Stimulated activated CD4-positive, alpha-beta T cell treated with anti-CD3 and anti-CD28 coated beads, Interleukin-4, amount 100 ng/mL, for 48 hours (primary cell): ENCODE data around the gene GSX2.
"Not testable (repeated sequence)": the region's sequence is repeated elsewhere in the genome, so short reads cannot be mapped to it uniquely, and the experiment has no call there.

ENCODE experiments used
- DNase-seq, 2 donors: peaks; one replicate each; pipeline ENCODE4 v3.0.0-alpha.2; 2020; ENCODE audit warnings: low read depth in 2 of 2

The GSX2 gene

DNA sequence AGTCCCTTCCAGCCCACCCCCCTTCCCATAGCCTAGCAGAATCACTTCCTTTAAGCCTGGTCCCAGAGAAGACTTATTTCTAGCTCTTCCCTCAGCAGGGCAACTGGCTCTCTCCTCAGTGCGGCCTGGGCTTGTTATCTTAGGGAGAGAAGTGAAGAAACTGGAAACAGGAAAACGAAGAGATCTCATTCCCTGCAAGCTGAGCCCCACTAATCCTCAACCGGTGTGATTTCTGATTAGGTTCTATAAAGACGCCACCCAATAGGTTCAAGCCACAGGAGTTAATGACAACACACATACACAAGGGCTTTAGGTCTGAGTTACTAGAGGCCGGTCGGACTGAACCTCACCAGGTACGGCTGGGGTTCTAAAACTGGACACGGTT is 3.2 kb downstream of the GSX2 start:
- no peak for DNase-seq

DNA sequence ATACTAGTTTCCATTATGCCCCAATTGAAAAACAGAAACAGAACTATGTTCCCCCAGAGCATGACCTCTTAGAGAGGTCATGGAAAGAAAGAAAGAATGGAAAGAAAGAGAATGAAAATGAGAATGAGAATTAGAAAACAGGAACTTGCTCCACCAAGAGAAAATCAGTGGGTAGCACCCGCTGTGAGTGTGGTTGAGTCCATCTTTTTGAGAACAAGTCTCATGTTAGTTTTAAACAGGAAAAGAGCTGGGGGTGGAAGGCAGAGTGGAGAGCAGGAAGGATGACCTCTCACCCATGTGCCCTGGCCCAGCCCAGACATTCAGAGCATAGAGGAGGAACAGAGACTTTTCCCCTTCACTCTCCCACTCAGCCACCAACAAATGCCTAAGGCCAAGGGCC is 4.9 kb downstream of the GSX2 start:
- no peak for DNase-seq

DNA sequence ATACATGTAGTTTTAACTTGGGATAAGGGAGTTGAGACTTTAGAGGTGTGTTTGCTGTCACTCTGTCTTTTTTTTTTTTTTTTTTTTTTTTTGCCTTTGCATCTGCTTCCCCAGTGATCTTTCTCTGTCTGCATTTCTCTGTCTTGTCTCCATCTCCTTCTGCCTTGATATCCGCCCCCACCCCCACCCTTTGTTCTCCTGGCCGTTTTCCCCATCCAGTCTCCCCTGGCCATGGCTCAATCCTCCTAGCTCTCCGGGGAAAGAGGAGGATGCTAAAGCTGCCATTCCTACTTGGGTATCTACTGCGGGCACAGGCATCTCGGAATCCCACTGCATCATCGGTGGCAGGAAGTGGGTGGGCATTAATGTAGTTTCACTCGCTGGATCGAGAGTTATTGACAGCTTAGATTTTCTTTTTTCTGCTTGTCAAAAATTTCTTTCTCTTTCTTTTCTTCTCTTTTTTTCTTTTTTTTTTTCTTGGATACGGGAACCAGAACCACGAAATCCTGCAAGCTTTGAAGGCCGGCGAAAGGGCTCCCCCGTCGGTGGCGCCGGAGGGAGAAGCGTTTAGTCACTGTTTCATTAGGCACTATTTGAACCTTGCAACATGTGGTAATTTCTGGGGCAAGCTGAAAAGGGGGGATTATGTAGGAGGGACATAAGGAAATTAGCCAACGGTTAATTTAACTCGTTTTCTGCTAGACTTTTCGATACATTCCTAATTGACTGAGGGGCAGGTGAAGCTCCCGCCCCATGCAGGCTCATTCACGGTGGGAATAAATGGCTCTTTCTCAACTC is 8.2 kb downstream of the GSX2 start:
- DNase-seq, result no peak

DNA sequence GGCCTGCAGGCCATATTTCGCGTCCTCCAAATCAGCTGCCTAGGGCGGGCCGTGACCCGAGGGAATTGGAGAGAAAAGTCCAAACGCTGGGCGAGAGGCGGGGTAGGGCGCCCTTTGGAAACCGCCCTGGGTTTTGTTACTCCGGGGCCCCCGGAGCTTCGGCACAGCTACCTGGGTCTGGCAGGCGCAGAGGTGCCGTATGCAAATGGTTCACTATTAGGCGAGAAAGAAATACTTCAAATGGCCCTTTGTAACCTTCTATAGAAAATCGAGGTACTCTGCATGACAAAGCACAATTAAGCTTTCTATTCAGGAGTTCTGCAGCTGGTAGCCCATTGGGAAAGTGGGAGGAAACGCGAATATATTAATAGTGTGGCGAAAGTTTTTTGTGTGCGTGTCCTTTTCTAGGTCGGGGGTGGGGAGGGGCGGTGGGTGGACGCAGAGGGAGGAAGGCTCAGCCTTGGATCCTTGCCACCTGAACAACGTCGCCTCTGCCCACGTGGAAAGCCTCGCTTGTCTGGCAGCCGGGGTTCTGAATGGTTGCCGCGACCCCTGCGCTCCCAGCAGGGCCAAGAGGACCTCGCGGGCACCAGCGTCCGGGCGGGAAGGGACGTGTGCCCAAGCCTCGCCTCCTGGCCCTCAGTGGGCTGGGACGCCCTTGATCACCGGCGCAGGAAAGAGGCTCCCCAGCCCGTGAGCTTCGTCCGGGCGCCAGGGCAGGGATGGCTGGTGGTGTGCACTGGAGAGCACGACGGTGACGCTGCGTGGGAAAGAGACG is 9.5 kb downstream of the GSX2 start:
- no peak for DNase-seq

DNA sequence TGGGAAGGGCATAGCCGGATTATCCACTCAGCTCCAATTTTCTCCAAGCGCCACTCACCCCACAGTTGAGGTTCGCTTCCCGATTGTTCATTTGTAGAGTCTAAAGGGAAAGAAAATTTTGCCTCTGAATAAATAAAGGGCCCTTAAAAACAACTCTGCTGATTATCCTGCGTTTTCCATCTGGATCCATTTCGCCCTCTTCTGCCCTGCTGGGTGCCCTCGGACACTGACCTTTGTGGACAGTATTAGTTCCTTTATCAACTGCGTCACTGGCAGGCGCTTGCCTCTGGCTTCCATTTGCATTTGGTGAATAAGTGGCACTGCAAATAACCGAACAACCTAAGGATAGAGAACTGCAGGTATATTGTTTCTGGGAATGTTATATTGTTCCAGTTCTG is 10.1 kb downstream of the GSX2 start:
- DNase-seq, result no peak

DNA sequence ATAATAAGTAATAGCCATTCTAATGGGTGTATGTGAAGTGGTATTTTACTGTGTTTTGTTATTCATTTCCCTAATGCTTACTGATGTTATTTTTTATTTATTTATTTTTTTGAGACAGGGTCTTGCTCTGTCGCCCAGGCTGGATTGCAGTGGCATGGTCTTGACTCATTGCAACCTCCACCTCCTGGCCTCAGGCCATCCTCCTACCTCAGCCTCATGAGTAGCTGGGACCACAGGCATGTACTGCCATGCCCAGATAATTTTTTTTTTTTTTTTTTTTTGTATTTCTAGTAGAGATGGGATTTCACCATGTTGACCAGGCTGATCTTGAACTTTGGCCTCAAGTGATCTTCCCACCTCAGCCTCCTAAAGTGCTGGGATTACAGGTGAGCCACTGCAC is 13.2 kb downstream of the GSX2 start:
- DNase-seq, result not testable (repeated sequence)

DNA sequence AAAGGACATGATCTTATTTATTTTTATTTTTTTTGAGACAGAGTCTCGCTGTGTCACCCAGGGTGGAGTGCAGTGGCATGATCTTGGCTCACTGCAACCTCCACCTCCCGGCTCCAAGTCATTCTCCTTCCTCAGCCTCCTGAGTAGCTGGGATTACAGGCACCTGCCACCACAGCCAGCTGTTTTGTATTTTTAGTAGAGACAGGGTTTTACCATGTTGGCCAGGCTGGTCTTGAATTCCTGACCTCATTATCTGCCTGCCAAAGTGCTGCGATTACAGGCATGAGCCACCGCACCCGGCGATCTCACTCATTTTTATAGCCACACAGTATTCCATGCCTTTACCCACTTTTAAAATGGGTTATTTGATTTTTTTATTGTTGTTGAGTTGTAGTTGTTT is 16.3 kb downstream of the GSX2 start:
- not testable (repeated sequence) for DNase-seq

DNA sequence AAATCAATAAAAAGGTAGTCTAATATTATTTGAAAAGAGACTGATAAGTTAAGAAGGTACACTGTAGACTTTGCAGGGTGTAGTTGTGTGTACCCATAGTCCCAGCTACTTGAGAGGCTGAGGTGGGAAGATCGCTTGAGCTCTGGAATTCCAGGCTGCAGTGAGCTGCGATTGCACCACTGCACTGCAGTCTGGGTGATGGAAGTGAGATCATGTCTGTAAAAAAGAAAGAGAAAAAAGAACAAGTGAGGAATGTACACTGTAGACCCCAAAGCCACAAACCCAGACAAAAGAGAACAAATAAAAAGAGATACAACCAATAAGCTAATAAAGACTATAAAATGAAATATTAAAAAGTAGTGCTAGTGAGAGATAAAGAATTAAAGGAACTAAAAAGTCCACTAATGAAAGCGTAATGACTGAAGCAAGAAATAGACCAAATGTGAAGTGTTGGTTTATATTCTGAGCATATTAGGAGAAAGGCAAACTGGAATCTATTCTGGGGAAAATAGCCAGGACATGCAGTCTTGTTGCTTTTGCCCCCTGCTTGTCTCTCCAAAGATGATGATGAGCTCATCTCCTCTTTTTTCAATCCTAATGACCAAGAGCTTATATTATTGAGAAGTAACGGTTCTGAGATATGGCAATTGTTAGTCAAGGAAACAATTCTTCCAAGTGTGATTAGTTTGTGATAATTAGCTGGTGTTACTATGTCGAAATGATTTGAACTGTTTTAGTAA is 19.1 kb downstream of the GSX2 start:
- DNase-seq, result no peak

DNA sequence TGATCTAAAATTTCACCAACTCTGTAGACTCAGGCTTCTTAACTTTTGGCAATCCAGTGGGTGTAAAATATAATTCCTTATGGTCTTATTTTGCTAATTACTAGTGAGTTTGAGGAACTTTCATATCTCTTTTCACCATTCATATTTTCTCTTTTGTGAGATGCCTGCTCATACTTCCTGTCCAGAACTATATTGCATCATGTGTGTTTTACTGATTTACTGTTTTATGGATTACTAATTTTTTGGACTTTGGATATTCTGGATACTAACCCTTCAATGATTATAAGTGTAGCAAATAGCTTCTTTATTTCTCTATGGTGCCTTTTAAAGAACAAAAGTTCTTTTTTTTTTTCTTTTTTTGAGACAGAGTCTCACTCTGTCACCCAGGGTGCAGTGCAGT is 20.6 kb downstream of the GSX2 start:
- no peak for DNase-seq

DNA sequence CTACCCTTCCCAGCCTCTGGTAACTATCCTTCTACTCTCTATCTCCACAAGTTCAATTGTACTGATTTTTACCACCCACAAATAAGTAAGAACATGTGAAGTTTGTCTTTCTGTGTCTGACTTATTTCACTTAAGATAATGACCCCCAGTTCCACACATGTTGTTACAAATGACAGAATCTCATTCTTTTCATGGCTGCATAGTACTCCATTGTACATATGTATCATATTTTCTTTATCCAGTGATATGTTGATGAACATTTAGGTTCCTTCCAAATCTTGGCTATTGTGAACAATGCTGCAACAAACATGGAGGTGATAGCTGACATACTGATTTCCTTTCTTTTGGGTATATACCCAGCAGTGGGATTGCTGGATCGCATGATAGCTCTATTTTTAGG is 27.7 kb downstream of the GSX2 start:
- no peak for DNase-seq

DNA sequence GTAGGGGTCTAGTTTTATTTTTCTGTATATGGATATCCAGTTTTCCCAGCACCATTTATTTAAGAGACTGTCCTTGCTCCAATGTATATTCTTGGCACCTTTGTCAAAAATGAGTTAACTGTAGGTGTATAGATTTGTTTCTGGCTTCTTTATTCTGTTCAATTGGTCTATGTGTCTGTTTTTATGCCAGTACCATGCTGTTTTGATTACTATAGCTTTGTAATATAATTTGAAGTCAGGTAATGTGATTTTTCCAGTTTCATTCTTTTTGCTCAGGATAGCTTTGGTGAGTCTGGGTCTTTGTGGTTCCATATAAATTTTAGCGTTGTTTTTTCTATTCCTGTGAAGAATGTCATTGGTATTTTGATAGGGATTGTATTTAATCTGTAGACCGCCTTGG is 28.7 kb downstream of the GSX2 start:
- DNase-seq, result not testable (repeated sequence)

DNA sequence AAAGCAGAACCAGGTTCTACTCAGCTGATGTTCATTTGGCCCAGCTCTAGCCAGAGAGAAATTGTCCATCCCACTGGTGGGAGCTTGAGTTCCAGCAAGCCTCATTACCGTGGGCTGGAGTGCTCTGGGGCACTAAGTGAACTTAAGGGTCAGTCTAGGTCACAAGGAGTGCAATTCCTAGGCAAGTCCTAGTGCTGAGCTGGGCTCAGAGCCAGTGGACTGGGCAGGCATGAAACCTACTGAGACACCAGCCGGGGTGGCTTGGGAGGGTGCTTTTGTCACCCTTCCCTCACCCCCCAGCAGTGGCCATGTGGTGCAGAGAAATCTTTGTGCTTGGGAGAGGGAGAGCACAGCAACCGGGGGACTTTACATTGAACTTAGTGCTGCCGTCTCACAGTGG is 39.4 kb downstream of the GSX2 start:
- DNase-seq, result no peak

DNA sequence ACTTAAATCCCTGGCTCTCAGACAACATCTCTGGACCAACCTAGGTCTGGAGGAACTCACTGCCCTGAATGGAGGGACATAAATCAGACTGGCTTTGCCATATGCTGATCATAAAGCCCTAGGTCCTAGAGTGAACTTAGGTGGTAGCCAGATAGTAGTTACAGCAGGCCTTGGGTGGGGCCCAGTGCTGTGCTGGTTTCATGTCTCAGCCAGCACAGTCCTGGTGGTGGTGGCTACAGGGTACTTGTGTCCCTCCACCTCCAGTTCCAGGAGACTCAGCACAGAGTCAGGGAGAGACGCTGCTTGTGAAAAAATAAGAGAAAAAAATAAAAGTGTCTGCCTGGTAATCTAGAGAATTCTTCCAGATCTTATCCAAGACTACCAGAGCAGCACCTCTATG is 40.3 kb downstream of the GSX2 start:
- no peak for DNase-seq

DNA sequence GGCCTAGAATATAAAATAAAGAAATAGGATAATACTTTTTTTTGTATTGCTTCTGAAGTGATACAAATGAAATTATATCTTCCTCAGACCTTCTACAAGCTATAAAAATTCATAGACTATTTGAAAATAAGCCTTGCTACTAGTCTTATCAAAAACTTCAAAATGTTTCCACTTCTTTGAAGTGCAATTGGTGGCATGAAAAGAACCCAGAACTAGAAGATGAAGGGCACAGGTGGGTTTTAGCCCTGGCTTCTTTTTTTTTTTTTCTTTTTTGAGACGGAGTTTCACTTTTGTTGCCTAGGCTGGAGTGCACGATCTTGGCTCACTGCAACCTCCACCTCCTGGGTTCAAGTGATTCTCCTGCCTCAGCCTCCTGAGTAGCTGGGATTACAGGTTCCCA is 44.2 kb downstream of the GSX2 start:
- no peak for DNase-seq

DNA sequence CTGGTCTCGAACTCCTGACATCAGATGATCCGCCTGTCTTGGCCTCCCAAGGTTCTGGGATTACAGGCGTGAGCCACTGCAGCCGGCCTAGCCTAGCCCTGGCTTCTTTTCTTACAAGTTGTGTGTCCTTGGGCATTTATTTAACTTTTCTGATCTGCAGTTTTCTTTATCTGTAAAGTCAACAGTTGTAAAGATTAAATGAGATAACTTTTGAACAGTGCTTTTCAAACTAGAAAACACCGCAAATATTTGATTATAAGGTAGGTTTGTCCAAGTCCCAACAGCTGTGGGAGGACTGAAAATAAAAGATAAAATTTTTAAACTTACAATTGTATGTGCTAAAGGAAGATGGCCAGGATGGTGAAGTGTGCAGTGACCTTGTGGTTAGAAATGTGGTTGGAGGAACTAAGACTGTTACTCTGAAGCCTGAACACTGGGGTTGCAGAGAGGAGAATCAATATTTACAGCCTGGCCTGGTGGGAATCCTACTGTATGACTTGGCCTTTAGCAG is 44.8 kb downstream of the GSX2 start:
- DNase-seq, result no peak

DNA sequence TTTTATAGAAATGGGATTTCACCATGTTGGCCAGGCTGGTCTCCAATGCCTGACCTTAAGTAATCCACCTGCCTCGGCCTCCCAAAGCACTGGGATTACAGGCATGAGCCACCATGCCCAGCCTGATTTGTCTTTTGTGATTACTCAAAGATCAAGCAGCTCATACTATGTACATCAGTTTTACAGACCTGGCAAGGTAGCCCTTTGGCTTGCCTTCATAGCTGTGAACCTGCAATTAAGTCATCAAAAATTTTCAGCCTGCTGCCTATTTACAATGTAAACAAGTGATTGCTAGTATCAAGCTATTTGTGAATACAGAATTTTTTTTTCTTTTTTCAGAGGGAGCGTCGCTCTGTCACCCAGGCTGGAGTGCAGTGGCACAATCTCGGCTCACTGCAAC is 46.2 kb downstream of the GSX2 start:
- DNase-seq, result no peak

DNA sequence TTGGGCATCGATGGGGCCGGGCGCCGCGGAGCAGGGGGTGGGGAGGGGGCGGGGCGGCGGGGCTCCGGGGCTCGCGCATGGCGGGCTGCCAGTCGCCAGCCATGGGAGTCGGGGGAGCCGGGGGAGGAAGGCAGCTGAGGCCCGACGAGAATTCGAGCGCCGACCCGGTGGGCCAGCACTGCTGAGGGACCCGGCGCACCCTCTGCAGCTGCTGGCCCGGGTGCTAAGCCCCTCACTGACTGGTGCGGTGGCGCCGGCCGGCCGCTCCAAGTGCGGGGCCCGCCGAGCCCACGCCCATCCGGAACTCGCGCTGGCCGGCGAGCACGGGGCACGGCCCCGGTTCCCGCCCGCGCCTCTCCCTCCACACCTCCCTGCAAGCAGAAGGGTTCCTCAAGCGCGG is 49.4 kb downstream of the GSX2 start:
- DNase-seq, result no peak
